Progenitor cell of endocrine pancreas (in vitro differentiated cells): ENCODE measurements around the gene ARHGAP40. TPM values are rescaled to one million over a fixed set of nuclear protein-coding genes. Genes with fewer than 3 reads are reported as not detected.
"Not testable (repeated sequence)": the region's sequence is repeated elsewhere in the genome, so short reads cannot be mapped to it uniquely, and the experiment has no call there.

ENCODE experiments used
- DNase-seq: peaks from one replicate; pipeline ENCODE4 v3.0.0; 2021; ENCODE audit warnings: low spot score; ENCODE audit not compliant: unreplicated experiment
- H3K27ac Mint-ChIP-seq: 2 replicates; pipeline ENCODE4 v1.8.0; 2021; ENCODE audit warnings: mild to moderate bottlenecking, moderate library complexity, mixed read lengths
- H3K27me3 Mint-ChIP-seq: 2 replicates; pipeline ENCODE4 v1.8.0; 2021; ENCODE audit warnings: mixed read lengths
- H3K36me3 Mint-ChIP-seq: 2 replicates; pipeline ENCODE4 v1.8.0; 2022; ENCODE audit warnings: mixed read lengths; ENCODE audit not compliant: insufficient read depth
- H3K4me1 Mint-ChIP-seq: 2 replicates; pipeline ENCODE4 v1.8.0; 2021; ENCODE audit warnings: low read depth, mixed read lengths
- H3K4me3 Mint-ChIP-seq: 2 replicates; pipeline ENCODE4 v1.8.0; 2021; ENCODE audit warnings: low read depth, mild to moderate bottlenecking, moderate library complexity, mixed read lengths
- H3K9me3 Mint-ChIP-seq: 2 replicates; pipeline ENCODE4 v1.8.0; 2021; ENCODE audit warnings: low read depth, mixed read lengths
- CTCF ChIP-seq: fragments of 200-600 bp; sonication (generic); IDR thresholded peaks from one replicate; pipeline ENCODE4 v1.5.0; 2021; ENCODE audit warnings: antibody characterized with exemption, mild to moderate bottlenecking; ENCODE audit not compliant: unreplicated experiment
- total RNA-seq: library from RNA; stranded (reverse); gene quantifications from 2 replicates; pipeline ENCODE4 v1.2.1, GENCODE V29; 2021

The ARHGAP40 gene
- total RNA-seq, 1 donor from 2014 or later = not detected

- no peak for DNase-seq
- peaks cover 3% of the 10 kb centered on the region for H3K27me3 Mint-ChIP-seq
- no peak for TF ChIP-seq CTCF
- H3K4me1 Mint-ChIP-seq = no peaks in the 10 kb centered on the region
- H3K4me3 Mint-ChIP-seq = no peak overlapping the region
- no peaks in the 10 kb centered on the region for H3K9me3 Mint-ChIP-seq
- H3K27ac Mint-ChIP-seq = no peak overlapping the region
- no peaks in the 10 kb centered on the region for H3K36me3 Mint-ChIP-seq
Measured at GRCh38 chr20:38589351-38589750, 12.3 kb upstream of the ARHGAP40 start.

GRCh38 chr20:38589967-38590675, 11.5 kb upstream of the ARHGAP40 start:
- no peak overlapping the region for H3K27ac Mint-ChIP-seq
- DNase-seq = no peak
- H3K4me1 Mint-ChIP-seq = no peaks in the 10 kb centered on the region
- no peak overlapping the region for H3K4me3 Mint-ChIP-seq
- TF ChIP-seq CTCF = no peak
- peaks cover 3% of the 10 kb centered on the region for H3K27me3 Mint-ChIP-seq
- H3K9me3 Mint-ChIP-seq = no peaks in the 10 kb centered on the region
- no peaks in the 10 kb centered on the region for H3K36me3 Mint-ChIP-seq

GRCh38 chr20:38590676-38591473, 10.7 kb upstream of the ARHGAP40 start:
- no peak for TF ChIP-seq CTCF
- Mint-ChIP-seq H3K4me3 (no peak overlapping the region), H3K4me1 (no peaks in the 10 kb centered on the region), H3K9me3 (no peaks in the 10 kb centered on the region), H3K27ac (no peak overlapping the region), H3K36me3 (no peaks in the 10 kb centered on the region), H3K27me3 (peaks cover 3% of the 10 kb centered on the region)
- DNase-seq = no peak

- H3K27ac Mint-ChIP-seq = no peak overlapping the region
- H3K27me3 Mint-ChIP-seq = peaks cover 7% of the 10 kb centered on the region
- no peak for DNase-seq
- H3K9me3 Mint-ChIP-seq = no peaks in the 10 kb centered on the region
- no peaks in the 10 kb centered on the region for H3K4me1 Mint-ChIP-seq
- no peaks in the 10 kb centered on the region for H3K36me3 Mint-ChIP-seq
- no peak overlapping the region for H3K4me3 Mint-ChIP-seq
- no peak for TF ChIP-seq CTCF
Measured at GRCh38 chr20:38591474-38592410, 9.9 kb upstream of the ARHGAP40 start.

GRCh38 chr20:38592411-38592790, 9.2 kb upstream of the ARHGAP40 start:
- peaks cover 13% of the 10 kb centered on the region for H3K27me3 Mint-ChIP-seq
- H3K4me1 Mint-ChIP-seq, H3K4me3 Mint-ChIP-seq, H3K36me3 Mint-ChIP-seq, DNase-seq, H3K27ac Mint-ChIP-seq, H3K9me3 Mint-ChIP-seq: not testable (repeated sequence)

DNA sequence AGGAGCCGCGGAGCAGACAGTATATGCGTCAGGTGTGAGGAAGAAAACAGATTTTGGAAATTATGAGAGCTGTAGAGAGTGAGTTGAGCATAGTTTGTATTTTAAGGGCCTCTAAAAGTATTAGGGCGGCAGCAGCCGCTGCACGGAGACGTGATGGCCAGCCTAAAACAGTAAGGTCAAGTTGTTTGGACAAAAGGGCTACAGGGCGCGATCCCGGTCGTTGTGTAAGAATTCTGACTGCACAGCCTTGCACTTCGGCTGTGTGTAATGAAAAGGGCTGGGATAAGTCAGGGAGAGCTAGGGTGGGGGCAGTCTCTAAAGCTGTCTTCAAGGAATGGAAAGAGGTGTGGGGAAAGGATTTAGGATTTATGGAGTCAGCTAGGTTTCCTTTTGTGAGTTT, 7.3 kb upstream of the ARHGAP40 start:
- H3K27me3 Mint-ChIP-seq = peaks cover 23% of the 10 kb centered on the region
- DNase-seq, H3K9me3 Mint-ChIP-seq, H3K27ac Mint-ChIP-seq, H3K4me3 Mint-ChIP-seq, H3K4me1 Mint-ChIP-seq, H3K36me3 Mint-ChIP-seq: not testable (repeated sequence)

GRCh38 chr20:38595886-38596285, 5.7 kb upstream of the ARHGAP40 start:
- peaks cover 34% of the 10 kb centered on the region for H3K27me3 Mint-ChIP-seq
- not testable (repeated sequence) for H3K4me3 Mint-ChIP-seq, DNase-seq, H3K27ac Mint-ChIP-seq, H3K9me3 Mint-ChIP-seq, H3K4me1 Mint-ChIP-seq, H3K36me3 Mint-ChIP-seq
